ENCODE results near the gene FALEC. TPM values are rescaled to one million over a fixed set of nuclear protein-coding genes. Genes with fewer than 3 reads are reported as not detected.
A peak's percentile ranks its signal among the peaks of the same experiment; 100 is the strongest.

Gene FALEC
- total and polyA plus RNA-seq, 9 of the 15 experiments (the other 6 are each of a cell fraction or from before 2014, with no cell fraction given) = 0.15 to 1.8 (median 0.53) TPM; not detected in 5

GRCh38 chr1:150545486-150546032 is 30.0 kb downstream of the FALEC start (continued):
- TF ChIP-seq KDM4B (IDR thresholded peaks at IDR 0.05; ENCODE audit: borderline replicate concordance in 2 of 2, low read depth in 1 of 2) (no peak), MTF1 (CRISPR knock-in tag; IDR thresholded peaks at IDR 0.05; ENCODE audit: borderline replicate concordance) (no peak), ZNF699 (CRISPR knock-in tag; IDR thresholded peaks at IDR 0.05; ENCODE audit: insufficient replicate concordance) (no peak), AFF4 (CRISPR knock-in tag; IDR thresholded peaks at IDR 0.05) (no peak), ZNF318 (IDR thresholded peaks at IDR 0.05; ENCODE audit: borderline replicate concordance in 1 of 2, low read depth in 1 of 2) (no peak), HNRNPL (IDR thresholded peaks at IDR 0.05; ENCODE audit: low read depth, low read length) (no peak), ZNF124 (CRISPR knock-in tag; IDR thresholded peaks at IDR 0.05) (no peak), ZNF143 (CRISPR knock-in tag; IDR thresholded peaks at IDR 0.05) (no peak), ZNF253 (CRISPR knock-in tag; conservative IDR thresholded peaks at IDR 0.05) (no peak), ESRRB (CRISPR knock-in tag; IDR thresholded peaks at IDR 0.05; ENCODE audit: borderline replicate concordance) (no peak), ZNF274 (IDR thresholded peaks at IDR 0.05; ENCODE audit: borderline replicate concordance, low read depth, low read length) (no peak; the same call in 1 of the 2 replicates), NR3C1 (CRISPR knock-in tag; IDR thresholded peaks at IDR 0.05) (no peak), JUN (IDR thresholded peaks at IDR 0.05; ENCODE audit: borderline replicate concordance, low read depth, low read length) (0 out of 2 replicates have a peak, but pooled peaks have one; percentile 25), JUN (CRISPR knock-in tag; IDR thresholded peaks at IDR 0.05; ENCODE audit: borderline replicate concordance) (no peak)

Data from K562 (cell line).